ENCODE results near the gene HSPA12B. TPM values are rescaled to one million over a fixed set of nuclear protein-coding genes. Genes with fewer than 3 reads are reported as not detected.

The HSPA12B gene
- total RNA-seq, 2 experiments from 2014 or later = not detected

- no peaks in the 10 kb centered on the region for H3K9me2 ChIP-seq (ENCODE audit: insufficient read depth, low read length)
- H3K4me3 ChIP-seq (ENCODE audit: low read depth, low read length, poor library complexity, severe bottlenecking) = no peak overlapping the region
- no peak overlapping the region for H2AFZ ChIP-seq (ENCODE audit: low read length)
- ChIA-PET CTCF (ENCODE audit: unreplicated experiment) (no interaction called here), POLR2A (no interaction called here)
- H3K4me2 ChIP-seq (ENCODE audit: low read length) = no peak overlapping the region
- TF ChIP-seq EZH2phosphoT487 (IDR thresholded peaks at IDR 0.05; ENCODE audit: borderline replicate concordance, low read depth, low read length) = no peak
- no peaks in the 10 kb centered on the region for H3K9me3 ChIP-seq (ENCODE audit: low read length)
- no peaks in the 10 kb centered on the region for H3K36me3 ChIP-seq (ENCODE audit: insufficient read depth, low read length)
- intact Hi-C loops (cut with micrococcal nuclease; ENCODE audit: unreplicated experiment) = no loop called here
- BruUV-seq (replicated peaks) = no TSS peak
- no peak overlapping the region for H3K27ac ChIP-seq (ENCODE audit: low read depth, low read length, poor library complexity, severe bottlenecking)
- no peak for DNase-seq (ENCODE audit: low spot score)
- no peaks in the 10 kb centered on the region for H4K20me1 ChIP-seq (ENCODE audit: insufficient read depth, low read length)
- no peaks in the 10 kb centered on the region for H3K79me2 ChIP-seq (ENCODE audit: insufficient read depth, low read depth, low read length)
- no peaks in the 10 kb centered on the region for H3K4me1 ChIP-seq (ENCODE audit: insufficient read depth, low read length, poor library complexity, severe bottlenecking)
Observed at GRCh38 chr20:3686421-3686820, 46.1 kb upstream of the HSPA12B start.

DNA sequence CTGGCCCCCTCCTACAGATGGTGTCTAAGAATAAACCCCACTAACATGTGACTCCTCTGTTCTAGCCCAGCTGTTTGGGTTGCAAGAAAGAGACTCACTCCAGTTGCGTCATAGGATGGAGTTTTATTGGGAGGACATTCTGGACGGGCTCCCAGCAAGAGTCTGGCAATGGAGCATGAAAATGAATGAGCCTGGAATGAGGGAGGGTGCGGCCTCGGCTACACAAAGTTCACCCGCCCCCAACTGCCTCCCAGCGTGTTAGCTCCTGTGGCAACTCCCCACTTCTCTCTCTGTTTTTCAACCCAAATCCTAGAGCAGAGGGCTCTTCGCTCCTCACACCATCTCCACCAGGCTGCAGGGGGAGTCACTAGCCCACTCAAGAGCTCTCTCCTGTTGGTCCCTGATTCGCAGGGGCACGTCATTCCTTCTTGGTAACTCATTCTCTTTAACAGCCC is 45.6 kb upstream of the HSPA12B start:
- DNase-seq (ENCODE audit: low spot score) = no peak
- TF ChIP-seq EZH2phosphoT487 (IDR thresholded peaks at IDR 0.05; ENCODE audit: borderline replicate concordance, low read depth, low read length) = no peak
- Histone ChIP-seq H4K20me1 (ENCODE audit: insufficient read depth, low read length) (no peaks in the 10 kb centered on the region), H3K27ac (ENCODE audit: low read depth, low read length, poor library complexity, severe bottlenecking) (no peak overlapping the region), H3K4me1 (ENCODE audit: insufficient read depth, low read length, poor library complexity, severe bottlenecking) (no peaks in the 10 kb centered on the region), H2AFZ (ENCODE audit: low read length) (no peak overlapping the region), H3K4me3 (ENCODE audit: low read depth, low read length, poor library complexity, severe bottlenecking) (no peak overlapping the region), H3K9me2 (ENCODE audit: insufficient read depth, low read length) (no peaks in the 10 kb centered on the region), H3K4me2 (ENCODE audit: low read length) (no peak overlapping the region), H3K36me3 (ENCODE audit: insufficient read depth, low read length) (no peaks in the 10 kb centered on the region), H3K79me2 (ENCODE audit: insufficient read depth, low read depth, low read length) (no peaks in the 10 kb centered on the region), H3K9me3 (ENCODE audit: low read length) (no peaks in the 10 kb centered on the region)
- ChIA-PET CTCF (ENCODE audit: unreplicated experiment) (no interaction called here), POLR2A (no interaction called here)
- intact Hi-C loops (cut with micrococcal nuclease; ENCODE audit: unreplicated experiment) = no loop called here
- BruUV-seq (replicated peaks) = no TSS peak

DNA sequence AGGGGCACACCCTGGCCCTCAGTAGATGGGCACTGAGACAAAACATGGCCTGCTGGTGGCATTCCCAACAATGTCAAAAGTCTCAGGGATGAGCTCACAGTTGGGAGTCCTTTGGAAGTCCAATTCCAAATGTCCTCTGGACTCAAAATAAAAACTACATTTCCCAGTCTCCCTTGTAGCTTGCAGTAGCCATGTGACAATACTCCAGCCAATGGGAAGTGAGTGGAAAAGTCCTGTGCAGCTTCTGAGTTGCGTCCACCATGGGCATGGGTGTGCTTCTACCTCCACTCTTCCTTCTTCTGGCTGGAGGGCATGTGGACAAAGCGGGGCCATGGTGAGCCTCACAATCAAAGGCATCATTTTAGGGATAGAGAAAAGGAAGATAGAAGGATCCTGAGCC is 44.8 kb upstream of the HSPA12B start:
- ChIA-PET POLR2A (interaction anchor here (0.7 kb wide), 1 partner anchor 910 kb away, joined by 3 read pairs; no protein-coding TSS in a partner anchor), CTCF (ENCODE audit: unreplicated experiment) (no interaction called here)
- Histone ChIP-seq H3K27ac (ENCODE audit: low read depth, low read length, poor library complexity, severe bottlenecking) (no peak overlapping the region), H3K4me3 (ENCODE audit: low read depth, low read length, poor library complexity, severe bottlenecking) (no peak overlapping the region), H3K4me2 (ENCODE audit: low read length) (no peak overlapping the region), H3K36me3 (ENCODE audit: insufficient read depth, low read length) (no peaks in the 10 kb centered on the region), H3K79me2 (ENCODE audit: insufficient read depth, low read depth, low read length) (no peaks in the 10 kb centered on the region), H4K20me1 (ENCODE audit: insufficient read depth, low read length) (no peaks in the 10 kb centered on the region), H3K9me3 (ENCODE audit: low read length) (no peaks in the 10 kb centered on the region), H3K9me2 (ENCODE audit: insufficient read depth, low read length) (no peaks in the 10 kb centered on the region), H2AFZ (ENCODE audit: low read length) (no peak overlapping the region), H3K4me1 (ENCODE audit: insufficient read depth, low read length, poor library complexity, severe bottlenecking) (no peaks in the 10 kb centered on the region)
- TF ChIP-seq CTCF (conservative IDR thresholded peaks at IDR 0.05; ENCODE audit: low read length) (no peak), EZH2phosphoT487 (IDR thresholded peaks at IDR 0.05; ENCODE audit: borderline replicate concordance, low read depth, low read length) (no peak)
- intact Hi-C loops (cut with micrococcal nuclease; ENCODE audit: unreplicated experiment) = no loop called here
- no peak for DNase-seq (ENCODE audit: low spot score)
- no TSS peak for BruUV-seq (replicated peaks)

DNA sequence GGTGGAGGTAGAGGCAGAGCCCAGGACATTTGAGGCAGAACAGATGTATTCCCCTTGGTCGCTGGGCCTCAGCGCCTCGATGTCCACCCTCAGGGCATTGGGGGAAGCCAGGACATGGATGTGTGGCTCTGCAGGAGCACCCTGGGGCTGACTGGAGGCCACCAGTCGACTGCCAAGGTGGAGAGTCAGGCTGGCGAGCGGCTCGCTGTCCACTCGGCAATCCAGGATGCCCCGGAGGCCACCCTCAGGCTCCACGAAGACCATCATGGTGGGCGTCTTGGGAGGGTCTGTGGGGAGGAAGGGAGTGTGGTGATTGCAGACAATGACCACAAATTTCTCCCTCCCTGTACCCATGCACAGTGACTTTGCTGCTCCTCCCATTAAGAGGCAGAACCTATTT is 42.5 kb upstream of the HSPA12B start:
- Histone ChIP-seq H3K9me3 (ENCODE audit: low read length) (no peaks in the 10 kb centered on the region), H3K4me2 (ENCODE audit: low read length) (no peak overlapping the region), H3K27ac (ENCODE audit: low read depth, low read length, poor library complexity, severe bottlenecking) (no peak overlapping the region), H3K9me2 (ENCODE audit: insufficient read depth, low read length) (no peaks in the 10 kb centered on the region), H3K4me3 (ENCODE audit: low read depth, low read length, poor library complexity, severe bottlenecking) (no peak overlapping the region), H4K20me1 (ENCODE audit: insufficient read depth, low read length) (no peaks in the 10 kb centered on the region), H3K4me1 (ENCODE audit: insufficient read depth, low read length, poor library complexity, severe bottlenecking) (no peaks in the 10 kb centered on the region), H3K36me3 (ENCODE audit: insufficient read depth, low read length) (no peaks in the 10 kb centered on the region), H3K79me2 (ENCODE audit: insufficient read depth, low read depth, low read length) (no peaks in the 10 kb centered on the region), H2AFZ (ENCODE audit: low read length) (no peak overlapping the region)
- TF ChIP-seq CTCF (conservative IDR thresholded peaks at IDR 0.05; ENCODE audit: low read length) (no peak), EZH2phosphoT487 (IDR thresholded peaks at IDR 0.05; ENCODE audit: borderline replicate concordance, low read depth, low read length) (no peak)
- no TSS peak for BruUV-seq (replicated peaks)
- POLR2A ChIA-PET = no interaction called here
- intact Hi-C loops (cut with micrococcal nuclease; ENCODE audit: unreplicated experiment) = no loop called here
- no peak for DNase-seq (ENCODE audit: low spot score)
- CTCF ChIA-PET (ENCODE audit: unreplicated experiment) = no interaction called here

Measured in OCI-LY7 (cell line).